ENCODE measurements around the gene ADARB2.
"Not testable (repeated sequence)": the region's sequence is repeated elsewhere in the genome, so short reads cannot be mapped to it uniquely, and the experiment has no call there.

ADARB2 gene

DNA sequence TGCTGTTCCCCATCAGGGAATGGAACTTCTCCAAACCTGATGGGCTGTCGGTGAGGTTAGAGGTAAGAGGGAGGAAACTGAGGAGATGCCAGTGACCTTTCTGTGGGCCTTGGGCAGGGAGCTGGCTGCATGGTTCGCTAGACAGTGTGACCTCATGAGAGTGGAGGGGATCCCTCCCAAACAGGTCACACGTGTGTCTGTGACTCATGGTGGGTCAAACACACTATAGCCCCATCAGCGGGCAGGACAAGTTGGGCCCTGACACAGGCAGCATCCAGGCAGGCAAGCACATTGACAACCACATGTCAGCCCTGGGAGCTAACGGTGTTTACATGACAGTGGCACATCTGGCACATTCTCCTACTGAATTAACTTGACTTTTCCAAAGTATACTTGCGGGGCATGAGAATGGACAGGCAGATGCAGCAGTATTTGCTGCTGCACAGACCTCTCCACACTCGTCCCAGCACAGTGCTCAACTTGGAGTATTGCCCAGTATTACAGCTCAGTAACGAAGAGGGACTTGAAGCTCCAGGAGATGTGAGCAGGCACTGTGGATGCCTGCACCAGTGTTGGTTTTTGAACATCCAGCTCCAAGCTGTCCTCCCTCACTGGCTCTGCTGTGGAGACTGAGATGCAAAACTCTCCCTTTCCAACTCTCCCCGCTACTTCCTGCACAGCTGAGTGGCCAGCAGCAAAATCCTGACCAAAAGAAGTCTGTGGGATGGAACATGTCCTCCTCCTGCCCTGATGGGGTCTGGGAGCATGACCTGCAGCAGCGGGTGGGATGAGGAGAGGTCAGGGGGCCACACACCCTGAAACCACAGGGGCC, 481.5 kb downstream of the ADARB2 start:
- DNase-seq (ENCODE audit: extremely low spot score), result no peak
- no peak for TF ChIP-seq BHLHE40 (IDR thresholded peaks at IDR 0.05; ENCODE audit: borderline replicate concordance)
- CTCF ChIA-PET, result no interaction called here
- POLR2A ChIA-PET, result no interaction called here

DNA sequence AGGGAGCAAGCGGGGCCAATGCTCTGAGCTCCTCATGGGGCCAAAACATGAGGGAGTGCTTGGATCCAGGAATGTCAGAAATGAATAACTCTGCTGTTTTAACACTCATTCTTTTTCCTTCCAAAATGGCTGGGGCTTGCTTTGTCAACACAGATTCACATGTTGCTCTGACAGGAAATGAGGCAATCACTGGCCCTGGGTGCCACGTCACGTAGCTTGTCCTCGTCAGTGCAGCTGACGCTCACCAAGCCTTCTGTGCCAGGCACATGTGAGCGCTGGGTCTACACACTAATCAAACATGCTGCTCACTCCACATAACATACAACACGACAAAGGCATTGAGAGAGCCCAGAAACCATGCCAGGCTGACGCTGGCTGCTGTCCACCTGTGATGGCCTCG, 482.2 kb downstream of the ADARB2 start:
- ChIA-PET POLR2A (no interaction called here), CTCF (no interaction called here)
- DNase-seq (ENCODE audit: extremely low spot score), result no peak
- TF ChIP-seq ELF4 (IDR thresholded peaks at IDR 0.05), result no peak
- no peak for TF ChIP-seq TARDBP (IDR thresholded peaks at IDR 0.05)
- no peak for TF ChIP-seq CTBP1 (IDR thresholded peaks at IDR 0.05; ENCODE audit: borderline replicate concordance)
- no peak for TF ChIP-seq ARNT (IDR thresholded peaks at IDR 0.05)
- TF ChIP-seq L3MBTL2 (conservative IDR thresholded peaks at IDR 0.05), result no peak
- TF ChIP-seq FOXM1 (IDR thresholded peaks at IDR 0.05; ENCODE audit: borderline replicate concordance), result no peak
- no peak for TF ChIP-seq NFRKB (IDR thresholded peaks at IDR 0.05)
- no peak for TF ChIP-seq LEF1 (IDR thresholded peaks at IDR 0.05; ENCODE audit: borderline replicate concordance)

DNA sequence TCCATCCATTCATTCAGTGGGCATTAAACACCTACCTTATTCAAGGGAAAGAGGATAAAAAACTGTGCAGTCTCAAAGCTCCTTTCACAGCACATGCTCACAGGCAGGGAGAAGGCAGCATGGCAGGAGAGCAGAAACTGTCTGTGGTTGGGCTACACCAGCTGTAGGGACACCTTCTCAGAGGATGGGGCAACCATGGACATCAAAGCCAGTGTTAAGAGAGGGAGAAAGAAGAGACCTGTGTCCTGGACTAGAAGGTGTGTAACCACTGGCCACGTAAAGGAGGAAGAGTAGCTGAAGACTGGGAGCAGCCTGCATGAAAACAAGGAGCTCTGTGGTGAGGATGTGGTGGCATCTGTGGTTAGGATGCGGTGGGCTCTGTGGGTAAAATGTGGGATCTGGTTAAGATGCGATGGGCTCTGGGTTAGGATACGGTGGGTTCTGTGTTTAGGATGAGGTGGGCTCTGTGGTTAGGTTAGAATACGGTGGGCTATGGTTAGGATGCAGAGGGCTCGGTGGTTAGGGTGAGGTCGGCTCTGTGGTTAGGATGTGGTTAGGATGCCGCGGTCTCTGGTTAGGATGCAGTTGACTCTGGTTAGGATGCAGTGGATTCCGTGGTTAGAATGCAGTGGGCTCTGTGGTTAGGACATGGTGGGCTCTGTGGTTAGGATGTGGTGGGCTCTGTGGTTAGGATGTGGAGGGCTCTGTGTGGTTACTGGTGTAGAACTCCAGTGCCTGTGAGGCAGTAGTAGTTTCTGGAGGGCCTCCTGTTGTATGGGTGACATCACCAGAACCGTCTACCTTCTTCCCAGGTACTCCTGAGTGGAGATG, 483.6 kb downstream of the ADARB2 start:
- DNase-seq (ENCODE audit: extremely low spot score), result no peak
- no peak for TF ChIP-seq SP1 (IDR thresholded peaks at IDR 0.05)
- no peak for TF ChIP-seq CTBP1 (IDR thresholded peaks at IDR 0.05; ENCODE audit: borderline replicate concordance)
- TF ChIP-seq FOXK2 (IDR thresholded peaks at IDR 0.05), result no peak
- TF ChIP-seq FOXA1 (IDR thresholded peaks at IDR 0.05), result no peak
- no peak for TF ChIP-seq HDGF (IDR thresholded peaks at IDR 0.05; ENCODE audit: borderline replicate concordance)
- no peak for TF ChIP-seq SUZ12 (IDR thresholded peaks at IDR 0.05)
- TF ChIP-seq L3MBTL2 (conservative IDR thresholded peaks at IDR 0.05), result no peak
- TF ChIP-seq, protein P1, sequence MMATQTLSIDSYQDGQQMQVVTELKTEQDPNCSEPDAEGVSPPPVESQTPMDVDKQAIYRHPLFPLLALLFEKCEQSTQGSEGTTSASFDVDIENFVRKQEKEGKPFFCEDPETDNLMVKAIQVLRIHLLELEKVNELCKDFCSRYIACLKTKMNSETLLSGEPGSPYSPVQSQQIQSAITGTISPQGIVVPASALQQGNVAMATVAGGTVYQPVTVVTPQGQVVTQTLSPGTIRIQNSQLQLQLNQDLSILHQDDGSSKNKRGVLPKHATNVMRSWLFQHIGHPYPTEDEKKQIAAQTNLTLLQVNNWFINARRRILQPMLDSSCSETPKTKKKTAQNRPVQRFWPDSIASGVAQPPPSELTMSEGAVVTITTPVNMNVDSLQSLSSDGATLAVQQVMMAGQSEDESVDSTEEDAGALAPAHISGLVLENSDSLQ (IDR thresholded peaks at IDR 0.05), result no peak
- no peak for TF ChIP-seq NFRKB (IDR thresholded peaks at IDR 0.05)
- TF ChIP-seq BHLHE40 (IDR thresholded peaks at IDR 0.05; ENCODE audit: borderline replicate concordance), result no peak
- no peak for TF ChIP-seq TARDBP (IDR thresholded peaks at IDR 0.05)
- no peak for TF ChIP-seq ELF4 (IDR thresholded peaks at IDR 0.05)
- TF ChIP-seq ARNT (IDR thresholded peaks at IDR 0.05), result no peak
- no peak for TF ChIP-seq FOXM1 (IDR thresholded peaks at IDR 0.05; ENCODE audit: borderline replicate concordance)
- no peak for TF ChIP-seq ZNF384 (IDR thresholded peaks at IDR 0.05)
- TF ChIP-seq LEF1 (IDR thresholded peaks at IDR 0.05; ENCODE audit: borderline replicate concordance), result no peak
- ChIA-PET POLR2A (no interaction called here), CTCF (interaction anchor here (1.4 kb wide), 1 partner anchor 10 kb away, joined by 3 read pairs; no protein-coding TSS in a partner anchor)

GRCh38 chr10:1251769-1252168, 485.6 kb downstream of the ADARB2 start:
- ChIA-PET POLR2A (interaction anchor here (0.7 kb wide), 1 partner anchor 15 kb away, joined by 3 read pairs; no protein-coding TSS in a partner anchor), CTCF (no interaction called here)
- TF ChIP-seq TARDBP (IDR thresholded peaks at IDR 0.05) (no peak), CTBP1 (IDR thresholded peaks at IDR 0.05; ENCODE audit: borderline replicate concordance) (no peak)
- no peak for DNase-seq (ENCODE audit: extremely low spot score)

GRCh38 chr10:1249142-1249920, 488.0 kb downstream of the ADARB2 start:
- CTCF ChIA-PET, result no interaction called here
- POLR2A ChIA-PET, result no interaction called here
- no peak for DNase-seq (ENCODE audit: extremely low spot score)
- TF ChIP-seq, protein P1 (IDR thresholded peaks at IDR 0.05), result no peak

- CTCF ChIA-PET; DNase-seq (ENCODE audit: extremely low spot score); POLR2A ChIA-PET: not testable (repeated sequence)
Measured at GRCh38 chr10:1248262-1248630, 489.1 kb downstream of the ADARB2 start.

DNA sequence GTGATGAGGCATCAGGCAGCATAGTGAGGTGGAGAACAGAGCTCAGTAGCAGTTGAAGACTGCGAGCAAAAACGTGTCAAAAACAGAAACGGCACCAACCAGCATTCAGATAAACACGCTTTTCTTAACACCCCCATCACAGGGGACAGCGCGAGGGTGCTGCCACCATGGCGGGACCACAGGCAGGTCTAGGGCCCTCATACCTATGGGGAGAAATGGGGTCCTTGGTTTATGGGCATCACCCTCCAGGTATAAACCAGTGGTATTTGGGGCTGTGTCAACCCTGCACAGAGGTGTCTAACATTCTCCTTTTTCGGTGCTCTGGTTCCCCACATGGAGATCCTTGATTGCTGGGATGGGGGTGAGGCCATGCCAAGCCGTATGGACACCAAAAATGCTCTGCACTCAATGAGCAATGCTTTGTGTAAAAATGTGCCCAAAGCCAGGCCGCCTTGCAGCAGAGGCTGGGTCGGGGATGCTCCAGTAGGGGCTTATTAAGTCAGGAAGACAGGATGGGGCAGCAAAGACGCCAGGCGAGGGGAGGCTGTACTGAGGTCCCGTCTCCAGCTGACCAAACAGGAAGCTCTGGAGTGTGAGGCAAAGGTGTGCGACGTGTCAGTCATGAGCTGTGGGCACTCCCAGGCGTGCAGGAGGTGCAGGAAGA, 489.6 kb downstream of the ADARB2 start:
- CTCF ChIA-PET, result no interaction called here
- POLR2A ChIA-PET, result no interaction called here
- no peak for DNase-seq (ENCODE audit: extremely low spot score)
- TF ChIP-seq FOXK2 (IDR thresholded peaks at IDR 0.05) (no peak), SP1 (IDR thresholded peaks at IDR 0.05) (no peak), L3MBTL2 (conservative IDR thresholded peaks at IDR 0.05) (no peak)
- TF ChIP-seq, protein P1 (IDR thresholded peaks at IDR 0.05), result no peak

Data from HEK293T (cell line).